Gastroesophageal sphincter (tissue), 4 donors: ENCODE measurements around the gene KCNIP3. TPM values are rescaled to one million over a fixed set of nuclear protein-coding genes. Genes with fewer than 3 reads are reported as not detected.
A peak's percentile ranks its signal among the peaks of the same experiment; 100 is the strongest.

Experiments
- ATAC-seq: fragments of 150-250 bp; one replicate; pipeline ENCODE4 v1.9.1; 2016; ENCODE audit warnings: mild to moderate bottlenecking, moderate library complexity
- H3K27ac ChIP-seq, 4 donors: fragments of 200-600 bp; sonication (generic) in 3 of 4; 1 replicate in 3 of 4; 2 replicates in 1 of 4; pipeline ENCODE4 v1.5.1; 2016 to 2019
- H3K27me3 ChIP-seq: fragments of 200-600 bp; sonication (generic); one replicate; pipeline ENCODE4 v1.5.1; 2019
- H3K36me3 ChIP-seq, 2 donors: fragments of 200-600 bp; sonication (generic); one replicate each; pipeline ENCODE4 v1.5.1; 2019; ENCODE audit warnings: control low read depth in 1 of 2
- H3K4me1 ChIP-seq, 3 donors: fragments of 200-600 bp; sonication (generic); 1 replicate in 2 of 3; 2 replicates in 1 of 3; pipeline ENCODE4 v1.5.1; 2016 to 2019; ENCODE audit warnings: control low read depth in 2 of 3
- H3K4me3 ChIP-seq, 2 donors: fragments of 200-600 bp; sonication (generic); one replicate each; pipeline ENCODE4 v1.5.1; 2019; ENCODE audit warnings: mild to moderate bottlenecking in 1 of 2, moderate library complexity in 1 of 2
- H3K9me3 ChIP-seq, 3 donors: fragments of 200-600 bp; sonication (generic); one replicate each; pipeline ENCODE4 v1.5.1; 2017 to 2019; ENCODE audit warnings: control low read depth in 2 of 3
- CTCF ChIP-seq, 4 experiments: fragments of 200-600 bp in 2 of 4; fragments of 450-650 bp in 2 of 4; sonication (generic) in 1 of 4; IDR thresholded peaks; one replicate each; pipeline ENCODE4 v1.5.1; 2017 to 2019; ENCODE audit warnings: antibody characterized with exemption in 4 of 4, mild to moderate bottlenecking in 2 of 4, moderate library complexity in 2 of 4
- EP300 ChIP-seq: sonication (generic); formaldehyde crosslinking; IDR thresholded peaks from one replicate; pipeline ENCODE4 v1.6.1; 2017; ENCODE audit warnings: antibody characterized with exemption, mild to moderate bottlenecking
- POLR2A ChIP-seq, 2 donors: fragments of 450-650 bp; IDR thresholded peaks; one replicate each; pipeline ENCODE4 v1.6.1; 2017; ENCODE audit warnings: antibody characterized with exemption in 2 of 2, mild to moderate bottlenecking in 2 of 2, moderate library complexity in 1 of 2
- POLR2AphosphoS5 ChIP-seq: sonication (generic); formaldehyde crosslinking; IDR thresholded peaks from one replicate; pipeline ENCODE4 v1.6.1; 2017; ENCODE audit warnings: antibody characterized with exemption
- WGBS, 2 donors: methylation state at CpG; one replicate each; pipeline ENCODE4 v1.1.5; 2018; ENCODE audit warnings: low coverage in 1 of 2; 5-methylcytosine and 5-hydroxymethylcytosine counted together
- total RNA-seq, 4 donors: library from RNA; depleted of rRNA; stranded (reverse); fragments of >200 nt; gene quantifications; one replicate each; pipeline ENCODE4 v1.1.0, GENCODE V29; 2016

KCNIP3 gene
- total RNA-seq, 4 donors from 2014 or later = 14.4 to 41.4 (median 20.0) TPM

- Histone ChIP-seq H3K4me3 (no peak overlapping the region), H3K27me3 (peaks cover 13% of the 10 kb centered on the region), H3K36me3 (no peaks in the 10 kb centered on the region), H3K4me1 (peaks cover 0 to 40% (median 10%) of the 10 kb centered on the region in 3 donors), H3K9me3 (no peaks in the 10 kb centered on the region), H3K27ac (no peak overlapping the region)
- no peak for TF ChIP-seq POLR2A (IDR thresholded peaks at IDR 0.05)
- no peak for TF ChIP-seq POLR2AphosphoS5
- no peak for TF ChIP-seq EP300
- no peak for TF ChIP-seq CTCF (IDR thresholded peaks at IDR 0.05)
- WGBS, 2 donors = 80 to 94% methylated on average over 3 to 5 of the region's 12 CpGs
- no peak for ATAC-seq
These were observed 47.1 kb downstream of the KCNIP3 start for GRCh38 chr2:95344215-95344583.

DNA sequence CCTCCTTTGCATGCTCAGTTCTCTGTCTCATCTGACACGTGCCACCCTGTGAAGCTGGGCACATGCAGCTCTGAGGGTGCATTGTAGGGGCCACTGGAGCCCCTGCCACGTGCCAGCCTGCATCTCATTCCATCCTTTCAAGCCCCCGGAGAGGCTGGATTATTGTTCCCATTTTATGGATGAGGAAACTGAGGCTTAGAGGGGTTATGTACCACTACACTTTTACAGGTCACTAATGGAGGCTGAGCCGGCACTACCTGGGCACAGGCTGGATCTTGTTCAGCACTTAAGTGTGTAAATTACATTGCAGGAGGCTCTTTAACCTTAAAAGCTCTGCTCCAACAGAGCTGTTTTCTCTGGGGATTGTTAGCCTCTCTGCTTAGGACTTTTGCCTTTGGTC lies 47.5 kb downstream of the KCNIP3 start:
- ATAC-seq = no peak
- Histone ChIP-seq H3K27me3 (peaks cover 13% of the 10 kb centered on the region), H3K4me1 (peaks cover 0 to 42% (median 10%) of the 10 kb centered on the region in 3 donors), H3K9me3 (no peaks in the 10 kb centered on the region), H3K27ac (peak overlapping the region in 2 of 4 donors; percentile 90), H3K36me3 (no peaks in the 10 kb centered on the region), H3K4me3 (no peak overlapping the region)
- 79 to 100% methylated on average over 2 to 3 of the region's 4 CpGs for WGBS, 2 donors
- TF ChIP-seq CTCF (IDR thresholded peaks at IDR 0.05) = no peak
- no peak for TF ChIP-seq EP300
- no peak for TF ChIP-seq POLR2AphosphoS5
- TF ChIP-seq POLR2A (IDR thresholded peaks at IDR 0.05) = no peak

- Histone ChIP-seq H3K27ac (peak overlapping the region in 3 of 4 donors; percentile 89 to 90 (median 90)), H3K36me3 (no peaks in the 10 kb centered on the region), H3K27me3 (peaks cover 13% of the 10 kb centered on the region), H3K9me3 (no peaks in the 10 kb centered on the region), H3K4me1 (peaks cover 0 to 42% (median 10%) of the 10 kb centered on the region in 3 donors), H3K4me3 (peak overlapping the region in 1 of 2 donors; percentile 87)
- TF ChIP-seq EP300 (no peak), POLR2AphosphoS5 (no peak), POLR2A (IDR thresholded peaks at IDR 0.05) (no peak), CTCF (IDR thresholded peaks at IDR 0.05) (no peak)
- 18% methylated on average over 4 to 13 of the region's 24 CpGs for WGBS, 2 donors
- ATAC-seq = no peak
These were observed 48.0 kb downstream of the KCNIP3 start for GRCh38 chr2:95345081-95345562.

- Histone ChIP-seq H3K4me3 (peak overlapping the region; percentile 70 to 87), H3K27me3 (peaks cover 12% of the 10 kb centered on the region), H3K36me3 (no peaks in the 10 kb centered on the region), H3K9me3 (no peaks in the 10 kb centered on the region), H3K4me1 (peaks cover 0 to 42% (median 10%) of the 10 kb centered on the region in 3 donors), H3K27ac (peak overlapping the region; percentile 29 to 90 (median 90))
- 0% methylated on average over 7 of the region's 65 CpGs; no CpG with 5 or more reads in 1 of the 2 donors for WGBS, 2 donors
- TF ChIP-seq EP300 (no peak), CTCF (IDR thresholded peaks at IDR 0.05) (peak in 3 of 4 experiments; percentile 79 to 92 (median 85)), POLR2AphosphoS5 (peak; percentile 52), POLR2A (IDR thresholded peaks at IDR 0.05) (no peak)
- ATAC-seq = peak; percentile 91
These were observed 48.5 kb downstream of the KCNIP3 start for GRCh38 chr2:95345563-95346230.
